ENCODE results near the gene RGSL1. TPM values are rescaled to one million over a fixed set of nuclear protein-coding genes. Genes with fewer than 3 reads are reported as not detected.

The RGSL1 gene
- total and polyA plus RNA-seq, 9 of the 15 experiments (the other 6 are each of a cell fraction or from before 2014, with no cell fraction given): 0.03 TPM; not detected in 8

DNA sequence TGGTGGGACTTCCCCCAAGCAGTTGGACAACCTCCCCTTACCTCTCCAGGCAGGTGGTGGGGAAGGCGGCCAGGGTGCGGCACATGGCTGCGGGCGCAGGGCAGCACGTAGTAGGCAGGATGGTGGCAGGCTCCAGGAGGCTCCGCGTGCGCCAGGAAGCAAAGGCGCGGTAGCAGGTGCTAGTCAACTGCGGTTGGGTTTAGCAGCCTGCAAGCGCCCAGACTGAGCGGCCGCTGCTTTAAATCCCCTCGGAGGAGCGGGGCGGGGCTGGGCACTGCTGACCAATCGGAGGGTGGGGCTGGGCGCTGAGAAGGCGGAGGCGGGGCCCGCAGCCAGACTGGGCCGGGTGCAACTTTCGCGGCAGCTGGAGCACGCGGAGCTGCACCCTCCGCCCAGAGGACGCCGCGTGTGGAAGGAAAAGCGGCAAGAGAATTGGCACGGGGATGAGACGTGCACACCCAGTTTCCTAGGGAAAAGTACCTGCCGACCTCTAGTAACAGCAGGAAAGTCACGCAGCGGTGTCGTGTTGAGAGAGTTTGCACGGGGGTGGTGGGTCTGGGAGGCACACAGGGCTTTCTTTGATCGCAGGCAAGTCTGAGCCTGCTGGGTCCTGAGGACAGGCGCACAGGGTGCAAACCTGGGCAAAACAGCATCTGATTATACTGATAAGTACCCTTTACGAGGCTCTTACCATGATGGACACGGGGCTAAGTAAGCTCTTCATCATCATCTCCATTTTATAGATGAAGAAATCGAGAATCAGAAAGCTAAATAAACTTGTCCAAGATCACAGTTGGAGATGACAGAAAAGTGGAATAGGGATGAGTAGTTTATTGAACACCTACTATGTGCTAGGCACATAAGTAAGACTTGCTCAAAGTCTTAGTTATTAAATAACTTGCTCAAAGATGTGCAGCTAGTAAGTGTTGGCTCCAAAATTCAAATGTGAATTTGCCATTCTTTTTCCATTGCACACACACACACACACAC, 154.5 kb downstream of the RGSL1 start, which contains the start of gene RGS16 (continued):
- TF ChIP-seq NCOR1 (IDR thresholded peaks at IDR 0.05) (no peak), CC2D1A (IDR thresholded peaks at IDR 0.05) (no peak), COPS2 (conservative IDR thresholded peaks at IDR 0.05) (no peak), GTF2E2 (tag; IDR thresholded peaks at IDR 0.05) (no peak), ZBTB17 (CRISPR knock-in tag; IDR thresholded peaks at IDR 0.05) (0 out of 2 replicates have a peak, but pooled peaks have one; percentile 14), ZNF764 (CRISPR knock-in tag; IDR thresholded peaks at IDR 0.05; ENCODE audit: low read depth) (no peak), FOXJ2 (tag; IDR thresholded peaks at IDR 0.05) (no peak), HIVEP1 (CRISPR knock-in tag; IDR thresholded peaks at IDR 0.05) (no peak), ZNF444 (CRISPR knock-in tag; IDR thresholded peaks at IDR 0.05) (no peak), CCAR2 (IDR thresholded peaks at IDR 0.05; ENCODE audit: low read depth, low read length) (no peak), HDGF (IDR thresholded peaks at IDR 0.05) (no peak), ZSCAN32 (CRISPR knock-in tag; IDR thresholded peaks at IDR 0.05) (no peak), BRCA1 (IDR thresholded peaks at IDR 0.05) (no peak), BRCA1 (CRISPR knock-in tag; IDR thresholded peaks at IDR 0.05) (no peak), ZNF311 (CRISPR knock-in tag; IDR thresholded peaks at IDR 0.05) (peak; percentile 50; the same call in 1 of the 2 replicates), HNRNPLL (IDR thresholded peaks at IDR 0.05; ENCODE audit: low read depth, low read length, poor library complexity, severe bottlenecking) (no peak), NFE2 (IDR thresholded peaks at IDR 0.05; ENCODE audit: low read depth) (no peak), MTA2 (IDR thresholded peaks at IDR 0.05; ENCODE audit: low read depth) (no peak), JUNB (CRISPR knock-in tag; conservative IDR thresholded peaks at IDR 0.05) (no peak)
- TF ChIP-seq, protein P1, sequence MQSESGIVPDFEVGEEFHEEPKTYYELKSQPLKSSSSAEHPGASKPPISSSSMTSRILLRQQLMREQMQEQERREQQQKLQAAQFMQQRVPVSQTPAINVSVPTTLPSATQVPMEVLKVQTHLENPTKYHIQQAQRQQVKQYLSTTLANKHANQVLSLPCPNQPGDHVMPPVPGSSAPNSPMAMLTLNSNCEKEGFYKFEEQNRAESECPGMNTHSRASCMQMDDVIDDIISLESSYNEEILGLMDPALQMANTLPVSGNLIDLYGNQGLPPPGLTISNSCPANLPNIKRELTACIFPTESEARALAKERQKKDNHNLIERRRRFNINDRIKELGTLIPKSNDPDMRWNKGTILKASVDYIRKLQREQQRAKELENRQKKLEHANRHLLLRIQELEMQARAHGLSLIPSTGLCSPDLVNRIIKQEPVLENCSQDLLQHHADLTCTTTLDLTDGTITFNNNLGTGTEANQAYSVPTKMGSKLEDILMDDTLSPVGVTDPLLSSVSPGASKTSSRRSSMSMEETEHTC (IDR thresholded peaks at IDR 0.05): no peak
- TF ChIP-seq, protein P2, sequence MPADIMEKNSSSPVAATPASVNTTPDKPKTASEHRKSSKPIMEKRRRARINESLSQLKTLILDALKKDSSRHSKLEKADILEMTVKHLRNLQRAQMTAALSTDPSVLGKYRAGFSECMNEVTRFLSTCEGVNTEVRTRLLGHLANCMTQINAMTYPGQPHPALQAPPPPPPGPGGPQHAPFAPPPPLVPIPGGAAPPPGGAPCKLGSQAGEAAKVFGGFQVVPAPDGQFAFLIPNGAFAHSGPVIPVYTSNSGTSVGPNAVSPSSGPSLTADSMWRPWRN (IDR thresholded peaks at IDR 0.05; ENCODE audit: low read depth): no peak
- TF ChIP-seq, protein P3, sequence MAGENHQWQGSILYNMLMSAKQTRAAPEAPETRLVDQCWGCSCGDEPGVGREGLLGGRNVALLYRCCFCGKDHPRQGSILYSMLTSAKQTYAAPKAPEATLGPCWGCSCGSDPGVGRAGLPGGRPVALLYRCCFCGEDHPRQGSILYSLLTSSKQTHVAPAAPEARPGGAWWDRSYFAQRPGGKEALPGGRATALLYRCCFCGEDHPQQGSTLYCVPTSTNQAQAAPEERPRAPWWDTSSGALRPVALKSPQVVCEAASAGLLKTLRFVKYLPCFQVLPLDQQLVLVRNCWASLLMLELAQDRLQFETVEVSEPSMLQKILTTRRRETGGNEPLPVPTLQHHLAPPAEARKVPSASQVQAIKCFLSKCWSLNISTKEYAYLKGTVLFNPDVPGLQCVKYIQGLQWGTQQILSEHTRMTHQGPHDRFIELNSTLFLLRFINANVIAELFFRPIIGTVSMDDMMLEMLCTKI (IDR thresholded peaks at IDR 0.05; ENCODE audit: partially characterized antibody): no peak
- TF ChIP-seq, protein P4, sequence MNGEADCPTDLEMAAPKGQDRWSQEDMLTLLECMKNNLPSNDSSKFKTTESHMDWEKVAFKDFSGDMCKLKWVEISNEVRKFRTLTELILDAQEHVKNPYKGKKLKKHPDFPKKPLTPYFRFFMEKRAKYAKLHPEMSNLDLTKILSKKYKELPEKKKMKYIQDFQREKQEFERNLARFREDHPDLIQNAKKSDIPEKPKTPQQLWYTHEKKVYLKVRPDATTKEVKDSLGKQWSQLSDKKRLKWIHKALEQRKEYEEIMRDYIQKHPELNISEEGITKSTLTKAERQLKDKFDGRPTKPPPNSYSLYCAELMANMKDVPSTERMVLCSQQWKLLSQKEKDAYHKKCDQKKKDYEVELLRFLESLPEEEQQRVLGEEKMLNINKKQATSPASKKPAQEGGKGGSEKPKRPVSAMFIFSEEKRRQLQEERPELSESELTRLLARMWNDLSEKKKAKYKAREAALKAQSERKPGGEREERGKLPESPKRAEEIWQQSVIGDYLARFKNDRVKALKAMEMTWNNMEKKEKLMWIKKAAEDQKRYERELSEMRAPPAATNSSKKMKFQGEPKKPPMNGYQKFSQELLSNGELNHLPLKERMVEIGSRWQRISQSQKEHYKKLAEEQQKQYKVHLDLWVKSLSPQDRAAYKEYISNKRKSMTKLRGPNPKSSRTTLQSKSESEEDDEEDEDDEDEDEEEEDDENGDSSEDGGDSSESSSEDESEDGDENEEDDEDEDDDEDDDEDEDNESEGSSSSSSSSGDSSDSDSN (IDR thresholded peaks at IDR 0.05; ENCODE audit: borderline replicate concordance in 1 of 2, low read depth in 2 of 2, low read length in 2 of 2): no peak
